H9 (cell line): Measurements from ENCODE around the gene OLFM1. TPM values are rescaled to one million over a fixed set of nuclear protein-coding genes. Genes with fewer than 3 reads are reported as not detected.

Source experiments
- DNase-seq: peaks from one replicate; pipeline ENCODE4 v3.0.0-alpha.2; 2017
- H2AFZ ChIP-seq: one replicate; pipeline ENCODE4 v1.6.1; 2013; ENCODE audit warnings: mild to moderate bottlenecking, low read length, control low read depth, moderate library complexity
- H2AK5ac ChIP-seq: 2 replicates; pipeline ENCODE4 v1.6.1; 2013; ENCODE audit warnings: low read length, control low read depth, mixed read lengths; ENCODE audit not compliant: insufficient read length
- H2BK120ac ChIP-seq: one replicate; pipeline ENCODE4 v1.6.1; 2013; ENCODE audit warnings: low read depth, mild to moderate bottlenecking, low read length, control low read depth, inconsistent platforms; ENCODE audit not compliant: poor library complexity, severe bottlenecking
- H2BK12ac ChIP-seq: 2 replicates; pipeline ENCODE4 v1.6.1; 2013; ENCODE audit warnings: low read length, control low read depth, mixed read lengths, low read depth; ENCODE audit not compliant: insufficient read length
- H2BK15ac ChIP-seq: 2 replicates; pipeline ENCODE4 v1.6.1; 2013; ENCODE audit warnings: low read depth, low read length, control low read depth
- H2BK20ac ChIP-seq: one replicate; pipeline ENCODE4 v1.6.1; 2013; ENCODE audit warnings: low read depth, mild to moderate bottlenecking, low read length, control low read depth, inconsistent platforms; ENCODE audit not compliant: poor library complexity, severe bottlenecking
- H2BK5ac ChIP-seq: 2 replicates; pipeline ENCODE4 v1.6.1; 2013; ENCODE audit warnings: low read length, control low read depth, mixed read lengths; ENCODE audit not compliant: insufficient read length
- H3K14ac ChIP-seq: 2 replicates; pipeline ENCODE4 v1.6.1; 2013; ENCODE audit warnings: low read length, control low read depth; ENCODE audit not compliant: insufficient read depth
- H3K18ac ChIP-seq: 2 replicates; pipeline ENCODE4 v1.6.1; 2013; ENCODE audit warnings: low read depth, mild to moderate bottlenecking, mixed read lengths, low read length, control low read depth; ENCODE audit not compliant: insufficient read length
- H3K23ac ChIP-seq: 2 replicates; pipeline ENCODE4 v1.6.1; 2013; ENCODE audit warnings: low read length, control low read depth, mixed read lengths, low read depth; ENCODE audit not compliant: insufficient read length
- H3K23me2 ChIP-seq: 2 replicates; pipeline ENCODE4 v1.6.1; 2013; ENCODE audit warnings: low read depth, mild to moderate bottlenecking, mixed read lengths, low read length, control low read depth; ENCODE audit not compliant: insufficient read length, poor library complexity, severe bottlenecking
- H3K27ac ChIP-seq: 2 replicates; pipeline ENCODE4 v1.5.1; 2013; ENCODE audit warnings: low read length, control low read depth, mixed read lengths, low read depth; ENCODE audit not compliant: insufficient read length
- H3K27me3 ChIP-seq: 2 replicates; pipeline ENCODE4 v1.6.1; 2013; ENCODE audit warnings: low read length, control low read depth, inconsistent platforms; ENCODE audit not compliant: insufficient read depth
- H3K4ac ChIP-seq: 2 replicates; pipeline ENCODE4 v1.6.1; 2013; ENCODE audit warnings: low read depth, mild to moderate bottlenecking, control low read depth, inconsistent platforms, low read length, moderate library complexity
- H3K4me1 ChIP-seq: 2 replicates; pipeline ENCODE4 v1.6.1; 2013; ENCODE audit warnings: low read length, control low read depth, inconsistent platforms; ENCODE audit not compliant: insufficient read depth
- H3K4me2 ChIP-seq: 2 replicates; pipeline ENCODE4 v1.6.1; 2013; ENCODE audit warnings: low read length, control low read depth, mixed read lengths; ENCODE audit not compliant: insufficient read length, insufficient read depth
- H3K56ac ChIP-seq: 2 replicates; pipeline ENCODE4 v1.6.1; 2013; ENCODE audit warnings: low read depth, mild to moderate bottlenecking, mixed read lengths, low read length, control low read depth; ENCODE audit not compliant: insufficient read length
- H3K79me1 ChIP-seq: 2 replicates; pipeline ENCODE4 v1.6.1; 2013; ENCODE audit warnings: low read depth, mild to moderate bottlenecking, moderate library complexity, low read length, control low read depth, inconsistent platforms; ENCODE audit not compliant: insufficient read depth, poor library complexity, severe bottlenecking
- H3K79me2 ChIP-seq: 2 replicates; pipeline ENCODE4 v1.6.1; 2013; ENCODE audit warnings: low read length, control low read depth, inconsistent platforms; ENCODE audit not compliant: insufficient read depth
- H3K9ac ChIP-seq: 2 replicates; pipeline ENCODE4 v1.6.1; 2013; ENCODE audit warnings: low read length, control low read depth, mixed read lengths; ENCODE audit not compliant: insufficient read length; ENCODE audit errors: extremely low read depth
- H3K9me3 ChIP-seq: one replicate; pipeline ENCODE4 v1.6.1; 2013; ENCODE audit warnings: low read depth, low read length, inconsistent platforms; ENCODE audit not compliant: control insufficient read depth
- H3T11ph ChIP-seq: one replicate; pipeline ENCODE4 v1.6.1; 2013; ENCODE audit warnings: mild to moderate bottlenecking, low read length, control low read depth, inconsistent platforms
- H4K20me1 ChIP-seq: one replicate; pipeline ENCODE4 v1.6.1; 2013; ENCODE audit not compliant: control insufficient read depth, insufficient read length, insufficient read depth
- H4K5ac ChIP-seq: 2 replicates; pipeline ENCODE4 v1.6.1; 2013; ENCODE audit warnings: low read depth, mild to moderate bottlenecking, mixed read lengths, low read length, control low read depth; ENCODE audit not compliant: insufficient read length
- H4K8ac ChIP-seq: replicated peaks from 2 replicates; pipeline ENCODE4 v1.6.1; 2013; ENCODE audit warnings: low read length, control low read depth, mixed read lengths, low read depth; ENCODE audit not compliant: insufficient read length
- H4K91ac ChIP-seq: 2 replicates; pipeline ENCODE4 v1.6.1; 2013; ENCODE audit warnings: low read depth, mild to moderate bottlenecking, moderate library complexity, mixed read lengths, low read length, control low read depth; ENCODE audit not compliant: insufficient read length
- H3K27ac Mint-ChIP-seq, 3 experiments: 2 replicates in 2 of 3; 3 replicates in 1 of 3; pipeline ENCODE4 v1.8.0; 2020 to 2021; ENCODE audit warnings: mixed read lengths in 3 of 3, mild to moderate bottlenecking in 1 of 3, moderate library complexity in 1 of 3
- H3K27me3 Mint-ChIP-seq: 2 replicates; pipeline ENCODE4 v1.8.0; 2021; ENCODE audit warnings: low read depth, mild to moderate bottlenecking, moderate library complexity, mixed read lengths
- H3K36me3 Mint-ChIP-seq, 3 experiments: 2 replicates in 2 of 3; 3 replicates in 1 of 3; pipeline ENCODE4 v1.8.0; 2020 to 2021; ENCODE audit warnings: low read depth in 3 of 3, mixed read lengths in 3 of 3; ENCODE audit not compliant: insufficient read depth in 1 of 3
- H3K4me1 Mint-ChIP-seq, 2 experiments: 2 replicates each; pipeline ENCODE4 v1.8.0; 2020; ENCODE audit warnings: mixed read lengths in 2 of 2
- H3K4me3 Mint-ChIP-seq, 2 experiments: 2 replicates in 1 of 2; 3 replicates in 1 of 2; pipeline ENCODE4 v1.8.0; 2020 to 2021; ENCODE audit warnings: mild to moderate bottlenecking in 2 of 2, mixed read lengths in 2 of 2, moderate library complexity in 1 of 2
- H3K9me3 Mint-ChIP-seq, 2 experiments: 2 replicates in 1 of 2; 3 replicates in 1 of 2; pipeline ENCODE4 v1.8.0; 2020; ENCODE audit warnings: mild to moderate bottlenecking in 2 of 2, mixed read lengths in 2 of 2, moderate library complexity in 1 of 2
- CTCF ChIP-seq: fragments of 200-600 bp; sonication (generic); conservative IDR thresholded peaks from 3 replicates; pipeline ENCODE4 v1.8.0; 2021; ENCODE audit warnings: antibody characterized with exemption, mild to moderate bottlenecking
- WGBS: extraction: QIAGEN DNeasy Blood & Tissue Kit; methylation state at CpG from one replicate; pipeline ENCODE4 v1.1.7; 2013; ENCODE audit warnings: missing lambda C conversion rate, low lambda C conversion rate, mixed read lengths; ENCODE audit not compliant: insufficient read length; ENCODE audit errors: extremely low coverage; 5-methylcytosine and 5-hydroxymethylcytosine counted together
- total RNA-seq: library from RNA; stranded (reverse); gene quantifications from 2 replicates; pipeline ENCODE4 v1.2.1, GENCODE V29; 2021

Gene OLFM1
- total RNA-seq, 1 experiment from 2014 or later, result 34.1 TPM

- H3K4me1 Mint-ChIP-seq, result peaks cover 4 to 22% of the 10 kb centered on the region in 2 experiments
- H3K23ac ChIP-seq, result no peak overlapping the region
- H3K18ac ChIP-seq, result no peak overlapping the region
- no peak overlapping the region for H3K27ac ChIP-seq
- H2AK5ac ChIP-seq, result no peak overlapping the region
- H2AFZ ChIP-seq, result no peak overlapping the region
- H3K56ac ChIP-seq, result no peak overlapping the region
- no peak overlapping the region for H3K4me2 ChIP-seq
- H3K27me3 ChIP-seq, result no peaks in the 10 kb centered on the region; the same call in 1 of the 2 replicates
- no peak overlapping the region for H4K8ac ChIP-seq
- H3K4me1 ChIP-seq, result no peaks in the 10 kb centered on the region
- no peaks in the 10 kb centered on the region for H3K79me2 ChIP-seq
- no peak overlapping the region for H2BK20ac ChIP-seq
- peaks cover 0 to 3% (median 0%) of the 10 kb centered on the region in 3 experiments; a peak in 2 of 7 replicates for H3K36me3 Mint-ChIP-seq
- no peak overlapping the region for H4K91ac ChIP-seq
- no peaks in the 10 kb centered on the region for H3K9me3 ChIP-seq
- H3K4ac ChIP-seq, result no peak overlapping the region
- no CpG with 5 or more reads among the region's 22 CpGs for WGBS
- no peak overlapping the region for H2BK15ac ChIP-seq
- no peak overlapping the region for H3T11ph ChIP-seq
- H3K14ac ChIP-seq, result no peak overlapping the region
- H3K9me3 Mint-ChIP-seq, result peaks cover 0 to 9% of the 10 kb centered on the region in 2 experiments; a peak in 3 of 5 replicates
- H3K27me3 Mint-ChIP-seq, result peaks cover 44% of the 10 kb centered on the region
- H4K5ac ChIP-seq, result no peak overlapping the region
- H3K9ac ChIP-seq, result no peak overlapping the region
- no peak overlapping the region for H3K27ac Mint-ChIP-seq
- H3K23me2 ChIP-seq, result no peaks in the 10 kb centered on the region
- H2BK12ac ChIP-seq, result no peak overlapping the region
- no peak for TF ChIP-seq CTCF
- H3K79me1 ChIP-seq, result no peaks in the 10 kb centered on the region
- H2BK120ac ChIP-seq, result no peak overlapping the region
- peak; percentile 30 for DNase-seq
- H2BK5ac ChIP-seq, result no peak overlapping the region
- no peak overlapping the region for H3K4me3 Mint-ChIP-seq
- no peaks in the 10 kb centered on the region for H4K20me1 ChIP-seq
Measured at GRCh38 chr9:135070198-135070951, 17.1 kb upstream of the OLFM1 start.
